Omental fat pad (tissue), 4 donors: Measurements from ENCODE around the gene NSMF. TPM values are rescaled to one million over a fixed set of nuclear protein-coding genes. Genes with fewer than 3 reads are reported as not detected.
"Not testable (repeated sequence)": the region's sequence is repeated elsewhere in the genome, so short reads cannot be mapped to it uniquely, and the experiment has no call there.

Experiments used
- ATAC-seq: fragments of 150-250 bp; one replicate; pipeline ENCODE4 v1.9.1; 2016; ENCODE audit warnings: mild to moderate bottlenecking, moderate library complexity; ENCODE audit not compliant: low FRiP score
- DNase-seq: peaks from one replicate; pipeline ENCODE4 v3.0.0-alpha.2; 2019; ENCODE audit warnings: low spot score
- CTCF ChIP-seq, 3 donors: fragments of 450-650 bp; IDR thresholded peaks; one replicate each; pipeline ENCODE4 v1.5.1; 2016 to 2017; ENCODE audit warnings: antibody characterized with exemption in 3 of 3, mild to moderate bottlenecking in 3 of 3, moderate library complexity in 2 of 3
- total RNA-seq, 4 donors: library from RNA; depleted of rRNA; stranded (reverse); fragments of >200 nt; gene quantifications; one replicate each; pipeline ENCODE4 v1.1.0, GENCODE V29; 2016

The NSMF gene
- total RNA-seq, 4 donors from 2014 or later, result 29.6 to 59.9 (median 31.5) TPM

- DNase-seq (no peak), ATAC-seq (no peak)
- no peak for TF ChIP-seq CTCF (IDR thresholded peaks at IDR 0.05)
Observed at GRCh38 chr9:137452761-137453642, 6.1 kb downstream of the NSMF start.

DNA sequence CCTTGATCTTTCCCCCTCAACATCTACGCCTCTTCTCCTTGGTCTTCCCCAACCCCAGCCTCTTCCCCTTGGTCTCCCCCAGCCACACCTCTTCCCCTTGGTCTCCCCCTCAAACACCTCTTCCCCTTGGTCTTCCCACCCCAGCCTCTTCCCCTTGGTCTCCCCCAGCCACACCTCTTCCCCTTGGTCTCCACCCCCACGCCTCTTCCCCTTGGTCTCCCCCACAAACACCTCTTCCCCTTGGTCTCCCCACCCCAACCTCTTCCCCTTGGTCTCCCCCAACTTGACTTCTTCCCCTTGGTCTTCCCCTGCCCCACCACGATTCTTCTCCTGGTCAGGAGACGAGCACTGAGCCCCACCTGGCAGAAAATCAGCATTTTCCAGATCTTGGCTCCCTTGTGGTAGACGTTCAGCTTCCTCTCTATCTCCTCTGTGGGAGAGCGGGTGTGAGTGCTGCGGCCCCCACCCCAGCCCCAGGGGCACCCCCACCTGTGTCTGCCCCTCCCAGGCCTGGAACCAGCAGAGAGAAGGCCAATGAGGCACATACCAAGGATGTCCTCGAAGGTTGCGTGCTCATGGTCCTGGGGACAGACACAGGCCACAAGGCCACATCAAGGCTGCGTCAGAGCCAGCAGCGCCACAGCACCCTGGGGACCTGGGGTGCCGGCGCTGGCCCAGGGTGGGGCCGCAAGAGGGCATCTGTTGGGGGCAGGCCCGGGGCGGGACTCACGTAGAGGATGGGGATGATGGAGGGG, 7.0 kb downstream of the NSMF start:
- no peak for ATAC-seq
- TF ChIP-seq CTCF (IDR thresholded peaks at IDR 0.05), result no peak
- no peak for DNase-seq

DNA sequence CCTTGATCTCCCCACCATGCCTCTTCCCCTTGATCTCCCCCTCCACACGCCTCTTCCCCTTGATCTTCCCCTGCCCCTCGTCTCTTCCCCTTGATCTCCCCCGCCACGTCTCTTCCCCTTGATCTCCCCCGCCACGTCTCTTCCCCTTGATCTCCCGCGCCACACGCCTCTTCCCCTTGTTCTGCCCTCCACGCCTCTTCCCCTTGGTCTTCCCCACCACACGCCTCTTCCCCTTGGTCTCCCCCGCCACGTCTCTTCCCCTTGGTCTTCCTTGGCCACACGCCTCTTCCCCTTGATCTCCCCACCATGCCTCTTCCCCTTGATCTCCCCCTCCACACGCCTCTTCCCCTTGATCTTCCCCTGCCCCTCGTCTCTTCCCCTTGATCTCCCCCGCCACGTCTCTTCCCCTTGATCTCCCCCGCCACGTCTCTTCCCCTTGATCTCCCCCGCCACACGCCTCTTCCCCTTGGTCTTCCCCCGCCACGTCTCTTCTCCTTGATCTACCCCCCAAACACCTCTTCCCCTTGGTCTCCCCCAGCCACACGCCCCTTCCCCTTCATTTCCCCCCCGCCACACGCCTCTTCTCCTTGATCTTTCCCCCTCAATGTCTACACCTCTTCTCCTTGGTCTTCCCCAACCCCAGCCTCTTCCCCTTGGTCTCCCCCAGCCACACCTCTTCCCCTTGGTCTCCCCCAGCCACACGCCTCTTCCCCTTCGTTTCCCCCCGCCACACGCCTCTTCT, 7.7 kb downstream of the NSMF start:
- ATAC-seq, DNase-seq: not testable (repeated sequence)

DNA sequence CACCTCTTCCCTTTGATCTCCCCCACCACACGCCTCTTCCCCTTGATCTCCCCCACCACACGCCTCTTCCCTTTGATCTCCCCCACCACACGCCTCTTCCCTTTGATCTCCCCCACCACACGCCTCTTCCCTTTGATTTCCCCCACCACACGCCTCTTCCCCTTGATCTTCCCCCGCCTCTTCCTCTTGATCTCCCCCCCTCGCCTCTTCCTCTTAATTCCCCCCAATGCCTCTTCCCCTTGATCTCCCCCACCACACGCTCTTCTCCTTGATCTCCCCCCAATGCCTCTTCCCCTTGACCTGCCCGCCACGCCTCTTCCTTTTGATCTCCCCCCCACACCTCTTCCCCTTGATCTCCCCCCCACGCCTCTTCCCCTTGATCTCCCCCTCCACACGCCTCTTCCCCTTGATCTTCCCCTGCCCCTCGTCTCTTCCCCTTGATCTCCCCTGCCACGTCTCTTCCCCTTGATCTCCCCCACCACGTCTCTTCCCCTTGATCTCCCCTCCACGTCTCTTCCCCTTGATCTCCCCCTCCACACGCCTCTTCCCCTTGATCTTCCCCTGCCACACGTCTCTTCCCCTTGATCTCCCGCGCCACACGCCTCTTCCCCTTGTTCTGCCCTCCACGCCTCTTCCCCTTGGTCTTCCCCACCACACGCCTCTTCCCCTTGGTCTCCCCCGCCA, 8.5 kb downstream of the NSMF start:
- ATAC-seq, DNase-seq: not testable (repeated sequence)

DNA sequence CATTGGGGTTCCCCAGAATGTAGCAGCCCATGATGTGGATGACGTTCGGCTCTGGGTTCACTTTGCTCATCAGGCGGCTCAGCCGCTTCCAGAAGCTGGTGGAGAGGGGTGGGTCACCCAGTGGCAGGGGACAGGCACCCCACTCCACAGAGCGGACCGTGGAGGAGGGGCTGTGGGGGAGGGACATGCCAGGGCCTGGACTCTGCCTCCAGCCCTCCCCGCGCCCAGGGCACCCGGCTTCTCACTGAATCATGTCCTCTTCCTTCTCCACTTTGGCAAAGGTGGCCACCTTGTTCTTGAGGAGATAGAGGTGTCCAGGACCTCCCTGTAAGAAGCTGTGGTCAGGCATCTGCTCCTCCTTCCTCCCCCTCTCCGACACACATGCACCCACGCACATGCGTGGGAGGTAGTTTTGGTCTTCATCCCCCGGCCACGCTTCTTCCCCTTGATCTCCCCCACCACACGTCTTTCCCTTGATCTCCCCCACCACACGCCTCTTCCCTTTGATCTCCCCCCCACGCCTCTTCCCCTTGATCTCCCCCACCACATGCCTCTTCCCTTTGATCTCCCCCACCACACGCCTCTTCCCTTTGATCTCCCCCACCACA, 9.1 kb downstream of the NSMF start:
- TF ChIP-seq CTCF (IDR thresholded peaks at IDR 0.05), result no peak
- ATAC-seq (no peak), DNase-seq (no peak)

- TF ChIP-seq CTCF (IDR thresholded peaks at IDR 0.05), result no peak
- DNase-seq (no peak), ATAC-seq (no peak)
Observed at GRCh38 chr9:137449081-137449844, 9.9 kb downstream of the NSMF start.

DNA sequence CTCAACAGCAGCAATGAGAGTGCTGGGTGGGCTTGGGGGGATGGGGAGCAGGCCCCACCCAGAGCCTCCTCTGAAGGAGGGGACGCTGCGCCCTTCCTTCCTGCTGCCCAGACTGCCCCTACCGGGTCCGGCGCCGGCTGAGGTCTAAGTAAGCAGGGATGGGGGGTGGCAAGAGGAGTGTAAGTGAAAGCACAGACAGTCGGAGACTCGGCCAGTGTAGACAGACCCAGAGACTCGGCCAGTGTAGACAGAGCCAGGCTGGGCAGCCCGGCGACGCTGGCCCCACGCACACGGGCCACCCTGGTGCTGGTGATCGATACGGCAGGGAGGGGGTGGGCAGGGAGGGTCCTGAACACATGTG, 10.6 kb downstream of the NSMF start:
- TF ChIP-seq CTCF (IDR thresholded peaks at IDR 0.05), result no peak
- no peak for DNase-seq
- ATAC-seq, result no peak
